CD4-positive, alpha-beta T cell treated with Interleukin-6 at 100 ng/mL for 8 hours (primary cell): ENCODE results near the gene AKT2.

Experiments used
- DNase-seq: peaks from one replicate; pipeline ENCODE4 v3.0.0-alpha.2; 2020; ENCODE audit warnings: mixed read lengths, low spot score

Gene AKT2

DNA sequence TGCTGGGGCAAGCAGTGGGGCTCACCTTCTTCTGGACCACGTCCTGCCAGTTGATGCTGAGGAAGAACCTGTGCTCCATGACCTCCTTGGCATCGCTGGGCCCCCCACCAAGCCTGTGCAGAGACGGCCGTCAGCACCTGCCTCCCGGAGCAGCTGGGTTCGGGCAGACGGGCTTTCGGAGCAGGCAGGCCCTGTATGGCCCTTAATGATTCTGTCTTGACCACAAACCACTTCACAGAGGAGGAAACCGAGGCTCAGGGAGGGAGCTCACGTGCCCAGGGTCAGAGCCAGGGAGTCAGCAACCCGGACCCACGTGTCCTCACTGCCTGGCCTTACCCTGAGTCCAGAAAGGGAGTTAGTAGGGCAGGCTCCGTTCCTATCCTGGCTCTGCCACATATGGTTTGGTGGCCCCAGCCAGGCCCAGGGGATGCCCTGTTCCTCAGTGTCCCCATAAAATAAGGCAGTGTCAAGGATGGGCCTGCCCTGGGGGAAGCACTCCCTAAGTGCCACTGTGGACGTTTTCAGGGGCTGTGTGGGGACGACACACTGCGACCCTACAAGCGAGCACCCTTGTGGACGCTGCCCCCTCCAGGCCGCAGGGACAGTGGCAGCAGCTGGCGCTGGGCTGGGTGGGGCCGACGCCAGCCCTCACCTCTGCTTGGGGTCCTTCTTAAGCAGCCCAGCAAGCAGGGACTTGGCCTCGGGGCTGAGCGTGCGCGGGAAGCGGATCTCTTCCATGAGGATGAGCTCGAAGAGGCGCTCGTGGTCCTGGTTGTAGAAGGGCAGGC, 49.7 kb downstream of the AKT2 start:
- no peak for DNase-seq

- no peak for DNase-seq
These were observed 50.5 kb downstream of the AKT2 start for GRCh38 chr19:40234429-40235237.

DNA sequence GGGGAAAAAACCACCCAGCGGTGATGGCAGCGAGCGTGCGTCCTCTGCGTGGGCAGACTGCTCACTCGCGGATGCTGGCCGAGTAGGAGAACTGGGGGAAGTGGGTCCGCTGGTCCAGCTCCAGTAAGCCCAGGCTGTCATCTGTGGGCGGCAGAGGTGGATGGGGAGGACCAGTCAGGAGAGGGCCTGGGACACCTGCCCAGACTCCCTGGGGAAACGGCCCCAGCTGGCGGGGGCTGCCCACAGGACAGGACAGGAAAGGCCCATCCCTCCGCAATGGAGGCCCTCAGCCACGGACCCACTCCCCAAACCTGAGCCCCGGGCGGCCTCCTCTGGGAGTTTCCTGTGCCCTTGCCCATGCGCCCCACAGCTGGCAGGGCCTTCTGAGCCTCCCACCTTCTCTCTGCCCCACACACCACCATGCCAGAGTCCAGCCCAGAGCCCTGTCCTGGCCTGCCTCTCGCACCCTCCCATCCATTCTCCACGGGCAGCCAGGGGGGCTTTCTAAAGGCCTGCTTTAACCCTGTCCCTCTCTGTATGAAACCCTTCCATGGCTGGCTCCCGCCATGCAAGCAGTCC, 51.2 kb downstream of the AKT2 start:
- no peak for DNase-seq

DNA sequence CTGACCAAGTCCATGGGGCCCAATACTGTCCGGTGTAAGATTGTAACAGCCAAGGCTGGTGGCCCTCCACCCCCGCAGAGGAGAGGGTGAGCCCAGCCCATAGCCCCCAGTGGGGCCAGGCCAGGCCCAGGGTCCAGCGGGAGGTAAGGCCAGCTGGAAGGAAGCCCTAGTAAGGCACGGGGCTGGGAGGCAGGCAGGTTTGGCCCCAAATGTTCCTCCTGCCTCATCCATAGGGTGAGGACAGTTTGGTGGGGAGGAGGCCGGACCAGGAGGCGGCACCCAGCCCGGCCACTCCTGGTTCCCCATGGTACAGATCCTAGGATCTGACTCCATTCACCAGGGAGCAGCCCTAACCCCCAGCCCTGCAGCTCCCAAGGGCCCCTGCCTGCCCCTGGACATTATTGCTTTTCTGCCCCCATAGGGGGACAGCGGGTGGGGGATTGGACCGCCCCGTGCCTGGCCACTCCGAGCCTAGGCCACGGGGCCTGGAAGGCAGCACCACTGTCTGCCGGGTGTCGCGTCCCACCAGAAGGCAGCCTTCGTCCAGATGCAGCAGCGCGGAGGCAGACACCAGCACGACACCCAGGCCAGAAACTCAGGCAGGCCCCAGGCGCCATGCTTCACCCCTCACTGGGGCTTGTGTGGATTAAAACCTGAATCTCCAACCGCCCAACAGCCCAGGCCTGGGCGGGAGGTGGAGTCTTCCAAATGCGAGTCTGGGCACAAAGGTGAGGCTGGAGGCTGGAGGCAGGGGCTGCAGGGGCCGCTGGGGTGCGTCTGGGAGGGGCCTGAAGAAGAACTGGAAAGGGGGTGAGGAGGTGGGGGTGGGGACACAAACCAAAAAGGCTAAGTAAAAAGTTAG, 52.0 kb downstream of the AKT2 start:
- DNase-seq = no peak

DNA sequence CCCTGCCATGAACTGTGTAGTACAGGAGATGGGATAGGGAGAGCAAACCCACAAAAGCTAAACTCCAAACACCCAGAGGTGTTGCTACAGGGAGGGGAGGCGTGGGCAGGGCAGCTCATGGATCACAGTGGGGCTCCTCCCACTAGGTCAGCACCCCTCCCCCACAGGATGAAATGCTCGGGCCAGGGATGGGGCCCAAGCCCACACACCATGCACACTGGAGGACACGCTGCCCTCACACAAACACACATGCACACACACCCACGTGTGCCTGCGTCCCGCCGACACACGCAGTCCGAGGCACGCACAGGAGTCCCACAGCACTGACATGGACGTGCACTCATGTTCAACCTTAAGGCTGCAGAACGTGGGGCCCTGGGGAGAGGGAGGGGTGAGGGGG, 52.7 kb downstream of the AKT2 start:
- no peak for DNase-seq

DNA sequence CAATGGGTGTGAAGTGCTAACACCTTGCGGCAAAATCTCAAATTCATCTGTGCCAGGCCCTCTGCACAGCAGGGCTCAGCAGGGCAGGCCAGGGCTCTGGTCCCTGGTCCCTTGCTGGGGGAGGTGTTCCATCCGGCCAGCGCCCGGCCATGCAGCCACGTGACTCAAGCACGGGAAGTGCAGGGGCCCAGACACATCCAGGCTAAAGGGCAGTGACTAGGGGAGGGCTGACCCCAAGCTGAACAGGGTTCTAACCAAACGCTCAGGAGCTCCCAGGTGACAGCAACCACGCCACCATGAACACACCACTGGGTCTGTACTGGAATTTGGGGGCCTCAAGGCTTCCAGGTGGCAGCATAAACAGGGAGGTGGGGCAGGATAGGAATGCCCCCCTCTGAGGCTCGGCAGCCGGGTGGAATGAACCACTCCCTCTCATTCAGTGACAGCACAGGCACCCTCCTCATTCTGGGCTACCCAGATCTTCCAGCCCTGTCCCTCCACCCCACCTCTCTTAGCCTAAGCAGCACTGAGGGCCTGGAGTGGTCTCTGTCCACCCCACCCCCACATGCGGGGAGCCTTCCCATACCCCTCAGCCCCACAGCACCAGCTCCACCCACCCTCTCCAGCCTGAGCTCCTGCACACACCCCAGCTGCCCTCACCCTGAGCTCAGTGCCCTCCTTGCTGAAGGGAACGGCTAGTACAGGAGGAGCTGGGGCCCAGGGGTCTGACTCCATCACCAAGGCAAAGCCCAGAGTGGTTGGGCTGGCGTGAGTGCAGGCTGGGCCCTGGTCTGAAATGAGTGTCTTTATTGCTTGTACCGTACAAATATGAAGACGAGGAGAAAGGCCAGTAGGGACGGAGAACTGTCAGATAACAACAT, 53.4 kb downstream of the AKT2 start:
- no peak for DNase-seq

DNA sequence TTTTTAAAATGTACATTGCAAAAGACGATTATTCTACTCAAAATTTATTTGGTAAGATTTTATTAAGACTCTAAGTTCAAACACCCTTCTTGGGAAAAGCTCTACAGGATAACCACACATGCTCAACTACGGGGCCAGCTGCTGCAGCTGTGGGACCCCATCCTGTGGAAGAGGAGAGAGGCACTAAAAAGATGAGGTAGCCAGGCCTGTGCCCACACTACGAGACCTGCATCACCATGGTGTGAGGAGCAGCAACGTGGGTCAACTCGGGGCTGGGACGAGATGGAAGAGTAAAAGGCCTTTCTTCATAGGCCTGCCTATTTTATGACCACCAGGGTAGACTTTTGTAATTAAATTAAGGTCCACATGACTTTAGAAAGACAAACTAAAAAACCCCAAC, 54.1 kb downstream of the AKT2 start:
- DNase-seq = no peak

GRCh38 chr19:40229926-40230417, 55.2 kb downstream of the AKT2 start:
- DNase-seq = no peak

DNA sequence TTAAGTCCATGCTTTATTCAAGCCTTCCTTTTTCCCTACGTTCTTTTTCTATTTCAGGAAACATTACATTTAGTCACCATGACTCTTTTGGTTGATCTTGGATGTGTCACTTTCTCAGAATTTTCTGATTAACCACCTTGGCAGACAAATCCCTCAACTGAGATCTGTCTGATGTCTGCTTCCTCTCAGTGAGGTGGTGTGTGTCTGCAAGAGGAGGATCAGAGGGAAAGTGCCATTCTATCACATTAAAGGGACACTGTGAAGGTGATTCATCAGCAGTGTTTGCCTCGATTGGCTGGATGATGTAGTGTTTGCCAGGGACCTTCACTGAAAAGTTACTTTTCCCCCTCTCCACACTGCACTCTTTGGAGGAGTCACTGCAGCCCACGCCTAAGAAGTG, 55.7 kb downstream of the AKT2 start:
- DNase-seq = no peak

DNA sequence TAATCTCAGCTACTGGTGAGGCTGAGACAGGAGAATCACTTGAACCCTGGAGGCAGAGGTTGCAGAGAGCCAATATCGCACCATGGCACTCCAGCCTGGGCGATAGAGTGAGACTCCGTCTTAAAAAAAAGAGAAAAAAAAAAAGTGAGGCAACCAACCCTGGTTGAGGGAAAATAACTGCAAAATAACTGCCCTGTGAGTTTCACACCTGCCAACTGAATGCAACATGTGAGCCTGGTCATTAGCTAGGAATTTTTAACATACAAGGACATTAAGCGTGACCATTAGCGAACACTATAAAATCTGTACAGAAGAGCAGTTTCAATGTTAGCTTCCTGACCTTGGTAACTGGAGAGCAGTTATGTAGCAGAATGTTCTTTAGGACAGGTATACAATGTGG, 56.3 kb downstream of the AKT2 start:
- no peak for DNase-seq

GRCh38 chr19:40228346-40228745, 56.8 kb downstream of the AKT2 start:
- no peak for DNase-seq

GRCh38 chr19:40225440-40226305, 59.5 kb downstream of the AKT2 start:
- DNase-seq = no peak

DNA sequence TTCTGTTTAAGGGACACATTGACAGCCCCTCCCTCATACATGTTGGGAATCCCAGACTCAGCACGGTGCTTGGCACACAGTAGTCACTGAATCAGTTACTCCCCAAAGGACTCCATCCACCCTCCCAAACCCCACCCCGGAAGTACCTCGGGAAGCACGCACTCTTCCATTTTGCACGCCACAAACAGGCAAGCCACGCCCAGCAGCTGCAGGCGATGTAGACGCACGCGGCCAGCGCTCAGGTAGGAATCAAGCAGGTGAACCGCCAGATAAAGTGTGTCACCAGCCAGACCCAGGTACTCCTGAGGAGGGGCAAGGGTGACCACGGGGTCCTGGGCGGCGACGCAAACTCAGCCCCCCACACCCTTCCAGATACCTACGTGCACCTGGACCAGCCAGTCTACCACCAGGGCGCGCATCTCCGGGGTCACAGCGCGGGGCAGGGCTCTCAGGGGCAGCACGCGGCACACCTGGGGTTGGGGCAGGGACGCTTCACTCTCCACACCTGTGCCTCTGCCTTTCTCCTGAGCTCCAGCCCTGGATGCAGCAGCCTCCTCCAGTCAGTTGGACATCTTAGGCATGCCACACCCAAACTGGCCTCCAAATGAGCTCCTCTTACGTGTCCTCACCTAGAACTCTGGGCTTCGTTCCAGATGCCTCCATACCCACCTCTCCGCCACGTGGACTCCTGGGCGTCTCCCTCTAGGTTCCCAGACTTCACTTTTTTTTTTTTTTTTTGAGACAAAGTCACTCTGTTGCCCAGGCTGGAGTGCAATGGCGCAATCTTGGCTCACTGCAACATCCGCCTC, 60.6 kb downstream of the AKT2 start:
- DNase-seq = no peak

DNA sequence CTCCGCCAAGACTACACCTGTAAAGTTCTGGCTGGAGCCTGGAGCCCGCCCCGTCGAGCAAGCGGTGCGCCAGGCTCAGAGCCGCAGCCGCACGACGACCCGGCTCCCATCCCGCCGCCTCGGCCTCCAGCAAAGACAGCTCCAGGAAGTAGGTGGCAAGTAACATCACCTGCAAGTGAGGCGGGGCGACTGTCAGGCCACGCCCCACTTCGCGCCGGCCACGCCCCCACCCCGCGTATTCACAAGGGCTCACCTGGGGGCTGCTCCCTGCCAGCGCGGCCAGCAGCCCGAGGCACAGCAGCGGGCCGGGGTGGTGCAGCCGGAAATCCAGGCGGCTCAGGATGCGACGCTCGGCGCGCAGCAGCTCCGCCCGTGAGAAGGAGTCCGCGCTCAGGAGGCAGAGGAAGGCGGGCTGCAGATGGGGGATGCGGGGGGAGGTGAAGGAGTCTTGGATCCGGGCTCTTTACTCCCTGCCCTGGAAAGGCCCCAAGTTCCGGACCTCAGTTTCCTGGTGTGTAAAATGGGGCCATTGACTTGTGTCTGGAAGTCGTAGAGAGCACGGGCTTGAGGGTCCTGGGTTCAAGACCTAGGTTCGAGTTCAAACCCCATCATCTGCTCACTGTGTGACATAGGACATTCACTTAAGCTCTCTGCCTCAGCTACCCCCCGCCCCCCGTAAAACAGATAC, 61.9 kb downstream of the AKT2 start:
- peak; percentile 14 for DNase-seq

DNA sequence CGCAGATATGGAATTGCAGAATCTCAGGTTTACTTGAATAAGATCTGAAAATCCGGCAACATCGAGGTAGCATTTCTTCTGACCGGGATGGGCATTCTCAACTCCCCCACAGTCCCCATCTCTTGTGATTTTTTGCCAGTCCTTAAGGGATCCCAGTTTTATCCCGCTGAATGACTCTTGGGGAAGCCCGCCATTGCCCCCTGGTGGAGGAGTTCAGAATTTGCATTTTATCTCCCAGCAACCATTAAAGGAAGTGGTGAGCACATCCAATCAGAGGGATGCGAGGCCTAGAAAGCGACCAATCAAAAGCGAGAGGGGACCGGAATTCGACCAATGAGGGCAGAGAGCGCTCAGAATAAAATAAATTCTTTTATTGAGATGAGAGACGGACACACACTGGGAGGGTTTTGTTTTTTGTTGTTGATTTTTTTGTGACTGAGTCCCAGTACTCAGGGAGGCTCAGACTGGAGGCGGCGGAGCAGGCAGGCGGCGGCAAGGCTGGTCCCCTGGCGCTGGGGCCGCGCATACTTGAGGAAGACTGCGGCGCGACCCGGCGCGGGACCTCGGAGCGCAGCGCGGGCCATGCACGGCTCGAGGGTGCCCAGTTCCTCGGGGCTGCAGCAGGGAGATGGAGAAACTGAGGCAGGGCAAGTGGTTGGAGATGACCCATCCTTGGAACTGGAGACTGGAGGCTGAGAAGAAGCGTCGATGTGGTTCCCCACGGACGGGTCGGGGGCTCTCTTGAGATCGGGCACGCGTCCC, 63.1 kb downstream of the AKT2 start:
- peak; percentile 79 for DNase-seq

DNA sequence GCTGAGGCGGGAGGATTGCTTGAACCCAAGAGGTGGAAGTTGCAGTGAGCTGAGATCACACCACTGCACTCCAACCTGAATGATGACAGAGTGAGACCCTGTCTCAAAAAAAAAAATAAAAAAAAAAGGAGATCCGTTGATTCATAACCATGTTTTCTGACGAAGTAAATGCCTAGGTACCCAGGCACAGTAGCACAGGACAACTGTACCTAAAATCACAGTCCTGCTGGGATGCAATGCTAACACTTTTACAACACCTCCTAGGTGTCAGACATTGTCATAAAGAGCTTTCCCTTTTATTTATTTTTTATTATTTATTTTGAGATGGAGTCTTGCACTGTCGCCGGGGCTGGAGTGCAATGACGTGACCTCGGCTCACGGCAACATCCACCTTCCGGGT, 64.5 kb downstream of the AKT2 start:
- DNase-seq = no peak

- DNase-seq = no peak
These were observed 65.3 kb downstream of the AKT2 start for GRCh38 chr19:40219721-40220276.
